ENCODE results near the gene PEX12. TPM values are rescaled to one million over a fixed set of nuclear protein-coding genes. Genes with fewer than 3 reads are reported as not detected.

PEX12 gene
- total RNA-seq, 2 experiments from 2014 or later: 3.0 to 3.2 TPM

DNA sequence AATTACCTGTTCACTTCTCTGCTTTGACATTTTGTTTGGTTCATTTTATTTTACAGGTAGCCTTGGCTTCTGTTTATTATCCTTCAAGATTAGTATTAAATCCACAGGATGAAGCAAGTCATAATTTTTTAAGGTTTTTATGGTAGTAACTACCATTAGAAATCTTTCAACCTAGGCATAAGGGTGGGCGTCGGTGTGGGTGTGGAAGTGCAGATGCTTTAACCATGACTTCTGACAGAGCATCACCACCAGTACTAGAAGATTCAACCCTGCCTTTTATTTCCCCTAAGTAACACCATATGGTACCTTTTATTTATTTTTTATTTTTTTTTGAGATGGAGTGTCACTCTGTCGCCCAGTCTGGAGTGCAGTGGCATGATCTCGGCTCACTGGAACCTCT, 31.5 kb upstream of the PEX12 start:
- Histone ChIP-seq H3K27me3 (ENCODE audit: control insufficient read depth in 1 of 2, insufficient read depth in 2 of 2, low read length in 2 of 2) (no peaks in the 10 kb centered on the region), H3K9me3 (ENCODE audit: control insufficient read depth in 1 of 2, insufficient read depth in 1 of 2, low read length in 2 of 2) (no peaks in the 10 kb centered on the region), H3K36me3 (ENCODE audit: insufficient read depth, low read length) (peaks cover 73% of the 10 kb centered on the region), H3K4me1 (ENCODE audit: insufficient read depth, low read length) (no peaks in the 10 kb centered on the region), H3K4me3 (ENCODE audit: low read length) (no peak overlapping the region), H3K27ac (ENCODE audit: low read depth in 1 of 2, low read length in 2 of 2) (no peak overlapping the region)
- H3K9me3 Mint-ChIP-seq: no peaks in the 10 kb centered on the region
- intact Hi-C loops (cut with DNase I, micrococcal nuclease): loop anchor here (5.0 to 10.0 kb wide), 2 partner anchors 195 to 197 kb away; partner anchors contain the start of gene TAF15 (in 2 of the 2)
- ChIA-PET CTCF (no interaction called here), POLR2A (no interaction called here)
- DNase-seq (no peak), ATAC-seq (ENCODE audit: poor library complexity) (no peak)
- peaks cover 80% of the 10 kb centered on the region for H3K36me3 Mint-ChIP-seq (ENCODE audit: low read depth)
- no peaks in the 10 kb centered on the region for H3K27me3 Mint-ChIP-seq
- TF ChIP-seq, protein P1, sequence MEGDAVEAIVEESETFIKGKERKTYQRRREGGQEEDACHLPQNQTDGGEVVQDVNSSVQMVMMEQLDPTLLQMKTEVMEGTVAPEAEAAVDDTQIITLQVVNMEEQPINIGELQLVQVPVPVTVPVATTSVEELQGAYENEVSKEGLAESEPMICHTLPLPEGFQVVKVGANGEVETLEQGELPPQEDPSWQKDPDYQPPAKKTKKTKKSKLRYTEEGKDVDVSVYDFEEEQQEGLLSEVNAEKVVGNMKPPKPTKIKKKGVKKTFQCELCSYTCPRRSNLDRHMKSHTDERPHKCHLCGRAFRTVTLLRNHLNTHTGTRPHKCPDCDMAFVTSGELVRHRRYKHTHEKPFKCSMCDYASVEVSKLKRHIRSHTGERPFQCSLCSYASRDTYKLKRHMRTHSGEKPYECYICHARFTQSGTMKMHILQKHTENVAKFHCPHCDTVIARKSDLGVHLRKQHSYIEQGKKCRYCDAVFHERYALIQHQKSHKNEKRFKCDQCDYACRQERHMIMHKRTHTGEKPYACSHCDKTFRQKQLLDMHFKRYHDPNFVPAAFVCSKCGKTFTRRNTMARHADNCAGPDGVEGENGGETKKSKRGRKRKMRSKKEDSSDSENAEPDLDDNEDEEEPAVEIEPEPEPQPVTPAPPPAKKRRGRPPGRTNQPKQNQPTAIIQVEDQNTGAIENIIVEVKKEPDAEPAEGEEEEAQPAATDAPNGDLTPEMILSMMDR (IDR thresholded peaks at IDR 0.05): no peak
- no peak overlapping the region for H3K27ac Mint-ChIP-seq
- H3K4me1 Mint-ChIP-seq (ENCODE audit: low read depth): peaks cover 7% of the 10 kb centered on the region
- H3K4me3 Mint-ChIP-seq: no peak overlapping the region

DNA sequence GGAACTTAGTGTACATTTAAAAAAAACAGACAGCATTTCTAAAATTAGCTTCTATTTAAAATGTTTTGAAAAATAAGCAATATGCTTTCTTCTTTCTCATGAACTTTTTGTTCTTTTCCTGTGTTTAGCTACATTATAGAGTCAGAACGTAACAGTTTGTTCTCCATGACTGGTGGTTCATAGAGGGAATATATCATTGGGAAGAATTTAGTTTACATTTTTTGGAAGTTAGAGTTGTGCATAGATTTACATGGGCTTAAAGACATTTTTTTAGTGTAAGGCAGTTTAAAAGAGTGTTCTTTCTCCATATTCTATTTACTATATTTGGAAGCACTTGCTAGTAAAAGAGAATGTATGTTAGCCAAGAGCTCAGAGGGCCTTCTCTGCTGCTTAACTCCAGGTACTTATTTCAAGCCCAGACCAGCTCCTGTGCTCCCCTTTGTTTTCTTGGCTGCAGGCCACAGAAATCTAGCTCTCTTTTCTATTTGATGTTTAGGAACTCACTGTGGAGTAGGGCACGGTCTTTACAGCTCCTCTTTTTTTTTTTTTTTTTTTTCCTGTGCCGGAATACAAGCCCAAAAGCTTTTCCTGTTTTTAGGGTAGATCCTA, 29.0 kb upstream of the PEX12 start:
- no peaks in the 10 kb centered on the region for H3K27me3 ChIP-seq (ENCODE audit: control insufficient read depth in 1 of 2, insufficient read depth in 2 of 2, low read length in 2 of 2)
- H3K9me3 ChIP-seq (ENCODE audit: control insufficient read depth in 1 of 2, insufficient read depth in 1 of 2, low read length in 2 of 2): no peaks in the 10 kb centered on the region
- Mint-ChIP-seq H3K36me3 (ENCODE audit: low read depth) (peaks cover 79% of the 10 kb centered on the region), H3K4me3 (no peak overlapping the region), H3K27ac (no peak overlapping the region), H3K27me3 (no peaks in the 10 kb centered on the region), H3K9me3 (no peaks in the 10 kb centered on the region), H3K4me1 (ENCODE audit: low read depth) (no peaks in the 10 kb centered on the region)
- intact Hi-C loops (cut with DNase I, micrococcal nuclease): no loop called here
- DNase-seq: no peak
- peaks cover 84% of the 10 kb centered on the region for H3K36me3 ChIP-seq (ENCODE audit: insufficient read depth, low read length)
- H3K4me3 ChIP-seq (ENCODE audit: low read length): no peak overlapping the region
- POLR2A ChIA-PET: no interaction called here
- CTCF ChIA-PET: interaction anchor here (0.7 to 0.9 kb wide), 5 partner anchors 8 to 1195 kb away, joined by 3 to 5 read pairs (median 3); no protein-coding TSS in a partner anchor
- H3K4me1 ChIP-seq (ENCODE audit: insufficient read depth, low read length): no peaks in the 10 kb centered on the region
- TF ChIP-seq, protein P1 (IDR thresholded peaks at IDR 0.05): no peak
- ATAC-seq (ENCODE audit: poor library complexity): no peak
- H3K27ac ChIP-seq (ENCODE audit: low read depth in 1 of 2, low read length in 2 of 2): no peak overlapping the region

DNA sequence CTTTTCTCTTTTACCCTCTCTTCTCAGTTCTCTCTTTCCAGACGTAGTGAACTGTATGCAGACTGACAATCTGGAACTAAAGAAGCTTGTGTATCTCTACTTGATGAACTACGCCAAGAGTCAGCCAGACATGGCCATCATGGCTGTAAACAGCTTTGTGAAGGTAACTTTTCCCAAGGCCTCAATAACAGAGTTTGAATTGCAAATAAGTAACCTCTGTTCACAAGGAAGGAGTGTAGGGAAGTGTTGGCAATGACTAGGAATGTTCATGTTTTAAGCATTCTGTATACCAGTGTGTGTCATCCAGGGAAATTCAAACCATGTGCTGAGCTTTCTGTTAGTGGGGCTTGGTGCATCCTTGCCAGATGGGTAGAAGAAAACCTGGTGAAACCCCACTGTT, 27.3 kb upstream of the PEX12 start:
- intact Hi-C loops (cut with DNase I, micrococcal nuclease): no loop called here
- TF ChIP-seq, protein P1 (IDR thresholded peaks at IDR 0.05): no peak
- ChIA-PET CTCF (interaction anchor here (0.8 kb wide), 1 partner anchor 15 kb away, joined by 4 read pairs; no protein-coding TSS in a partner anchor), POLR2A (interaction anchor here (1.6 kb wide), 1 partner anchor 18 kb away, joined by 3 read pairs; no protein-coding TSS in a partner anchor)
- H3K36me3 ChIP-seq (ENCODE audit: insufficient read depth, low read length): peaks cover 82% of the 10 kb centered on the region
- no peak overlapping the region for H3K4me3 ChIP-seq (ENCODE audit: low read length)
- no peaks in the 10 kb centered on the region for H3K4me1 ChIP-seq (ENCODE audit: insufficient read depth, low read length)
- Mint-ChIP-seq H3K27me3 (no peaks in the 10 kb centered on the region), H3K27ac (no peak overlapping the region), H3K36me3 (ENCODE audit: low read depth) (peaks cover 83% of the 10 kb centered on the region), H3K4me3 (no peak overlapping the region), H3K9me3 (no peaks in the 10 kb centered on the region), H3K4me1 (ENCODE audit: low read depth) (no peaks in the 10 kb centered on the region)
- no peak for ATAC-seq (ENCODE audit: poor library complexity)
- H3K27ac ChIP-seq (ENCODE audit: low read depth in 1 of 2, low read length in 2 of 2): no peak overlapping the region
- no peaks in the 10 kb centered on the region for H3K27me3 ChIP-seq (ENCODE audit: control insufficient read depth in 1 of 2, insufficient read depth in 2 of 2, low read length in 2 of 2)
- no peaks in the 10 kb centered on the region for H3K9me3 ChIP-seq (ENCODE audit: control insufficient read depth in 1 of 2, insufficient read depth in 1 of 2, low read length in 2 of 2)
- DNase-seq: no peak

Measured in CD4-positive, alpha-beta T cell (primary cell).